Neuronal stem cell (in vitro differentiated cells): ENCODE data around the gene ATG101.

Experiments
- DNase-seq: peaks from one replicate; pipeline ENCODE4 v3.0.0-alpha.2; 2013; ENCODE audit warnings: low spot score
- H2AFZ ChIP-seq: one replicate; pipeline ENCODE4 v1.6.1; 2013; ENCODE audit warnings: mild to moderate bottlenecking, low read length, inconsistent platforms
- H2AK5ac ChIP-seq: 2 replicates; pipeline ENCODE4 v1.6.1; 2013; ENCODE audit warnings: low read depth, mild to moderate bottlenecking, inconsistent platforms, low read length, moderate library complexity, mixed read lengths
- H2BK120ac ChIP-seq: 2 replicates; pipeline ENCODE4 v1.6.1; 2013; ENCODE audit warnings: low read depth, mild to moderate bottlenecking, inconsistent platforms, low read length, moderate library complexity, mixed read lengths
- H2BK12ac ChIP-seq: one replicate; pipeline ENCODE4 v1.6.1; 2013; ENCODE audit warnings: low read length, inconsistent platforms
- H2BK15ac ChIP-seq: 2 replicates; pipeline ENCODE4 v1.6.1; 2013; ENCODE audit warnings: mild to moderate bottlenecking, low read length, inconsistent platforms, mixed read lengths
- H2BK5ac ChIP-seq: one replicate; pipeline ENCODE4 v1.6.1; 2013; ENCODE audit warnings: inconsistent platforms, mild to moderate bottlenecking, low read length, moderate library complexity
- H3K14ac ChIP-seq: one replicate; pipeline ENCODE4 v1.6.1; 2013; ENCODE audit warnings: low read length, inconsistent platforms
- H3K18ac ChIP-seq: 2 replicates; pipeline ENCODE4 v1.6.1; 2013; ENCODE audit warnings: low read length, inconsistent platforms
- H3K23ac ChIP-seq: 2 replicates; pipeline ENCODE4 v1.6.1; 2013; ENCODE audit warnings: low read depth, mild to moderate bottlenecking, mixed read lengths, low read length, inconsistent platforms; ENCODE audit not compliant: poor library complexity
- H3K27ac ChIP-seq: replicated peaks from 3 replicates; pipeline ENCODE4 v1.5.1; 2013; ENCODE audit warnings: low read length, inconsistent platforms
- H3K27me3 ChIP-seq, 3 experiments: 2 replicates each; pipeline ENCODE4 v1.6.1; 2013; ENCODE audit warnings: low read length in 3 of 3, mild to moderate bottlenecking in 2 of 3, inconsistent platforms in 1 of 3, low read depth in 1 of 3, mixed read lengths in 1 of 3, moderate library complexity in 1 of 3; ENCODE audit not compliant: control insufficient read depth in 3 of 3, insufficient read depth in 3 of 3
- H3K36me3 ChIP-seq, 2 donors: replicated peaks in 1 of 2; 2 replicates each; pipeline ENCODE4 v1.6.1; 2013; ENCODE audit warnings: low read length in 2 of 2; ENCODE audit not compliant: control insufficient read depth in 2 of 2, insufficient read depth in 2 of 2
- H3K4ac ChIP-seq: 2 replicates; pipeline ENCODE4 v1.6.1; 2013; ENCODE audit warnings: inconsistent platforms, mild to moderate bottlenecking, low read length, moderate library complexity
- H3K4me1 ChIP-seq, 2 donors: 1 replicate in 1 of 2; 2 replicates in 1 of 2; pipeline ENCODE4 v1.6.1; 2013; ENCODE audit warnings: low read length in 2 of 2, low read depth in 1 of 2; ENCODE audit not compliant: control insufficient read depth in 2 of 2, insufficient read depth in 1 of 2
- H3K4me2 ChIP-seq: one replicate; pipeline ENCODE4 v1.6.1; 2013; ENCODE audit warnings: mild to moderate bottlenecking, low read length, inconsistent platforms; ENCODE audit not compliant: insufficient read depth, poor library complexity, severe bottlenecking
- H3K4me3 ChIP-seq, 2 donors: 2 replicates each; pipeline ENCODE4 v1.5.1; 2013; ENCODE audit warnings: low read length in 2 of 2, mild to moderate bottlenecking in 2 of 2, inconsistent platforms in 1 of 2, moderate library complexity in 1 of 2
- H3K79me1 ChIP-seq: one replicate; pipeline ENCODE4 v1.6.1; 2013; ENCODE audit warnings: low read depth, mild to moderate bottlenecking, inconsistent platforms, low read length, moderate library complexity
- H3K9ac ChIP-seq: one replicate; pipeline ENCODE4 v1.6.1; 2013; ENCODE audit warnings: mild to moderate bottlenecking, low read depth, low read length, inconsistent platforms; ENCODE audit not compliant: poor library complexity
- H3K9me3 ChIP-seq, 2 donors: replicated peaks in 1 of 2; 2 replicates each; pipeline versions ENCODE3 to v1.6.1; 2013; ENCODE audit warnings: low read length in 2 of 2, mild to moderate bottlenecking in 2 of 2, inconsistent platforms in 1 of 2, low read depth in 1 of 2, mixed read lengths in 1 of 2, moderate library complexity in 1 of 2; ENCODE audit not compliant: control insufficient read depth in 2 of 2, insufficient read depth in 1 of 2
- H4K8ac ChIP-seq: one replicate; pipeline ENCODE4 v1.6.1; 2013; ENCODE audit warnings: low read depth, mild to moderate bottlenecking, inconsistent platforms, low read length, moderate library complexity
- H4K91ac ChIP-seq: one replicate; pipeline ENCODE4 v1.6.1; 2013; ENCODE audit warnings: low read length, low read depth, mild to moderate bottlenecking, inconsistent platforms; ENCODE audit not compliant: poor library complexity
- WGBS, 2 donors: extraction: QIAGEN DNeasy Blood & Tissue Kit; methylation state at CpG; one replicate each; pipeline ENCODE4 v1.1.7; 2013; ENCODE audit warnings: missing lambda C conversion rate in 2 of 2, mixed read lengths in 1 of 2; ENCODE audit not compliant: insufficient read length in 2 of 2, insufficient replicate concordance in 1 of 2; ENCODE audit errors: extremely low coverage in 2 of 2; 5-methylcytosine and 5-hydroxymethylcytosine counted together

The ATG101 gene

GRCh38 chr12:52126050-52126604 lies 56.3 kb downstream of the ATG101 start:
- Histone ChIP-seq H3K4me3 (no peak overlapping the region), H3K18ac (peak overlapping the region; percentile 76), H3K9ac (no peak overlapping the region), H2BK120ac (peak overlapping the region; percentile 45), H2AFZ (peak overlapping the region; percentile 77), H4K91ac (no peak overlapping the region), H3K36me3 (no peaks in the 10 kb centered on the region), H4K8ac (no peak overlapping the region), H2BK5ac (peak overlapping the region; percentile 16), H3K4me2 (no peak overlapping the region), H3K27ac (no peak overlapping the region), H3K79me1 (no peaks in the 10 kb centered on the region), H2BK12ac (peak overlapping the region; percentile 33), H2BK15ac (peak overlapping the region; percentile 50), H3K27me3 (peaks cover 0 to 11% (median 0%) of the 10 kb centered on the region in 3 experiments), H3K14ac (no peak overlapping the region), H3K4ac (no peak overlapping the region), H3K23ac (no peak overlapping the region), H2AK5ac (peak overlapping the region; percentile 97), H3K9me3 (no peaks in the 10 kb centered on the region), H3K4me1 (peaks cover 16 to 19% of the 10 kb centered on the region in 2 donors)
- DNase-seq = no peak
- no CpG with 5 or more reads among the region's 2 CpGs for WGBS, 2 donors
